ENCODE data around the gene TGM3.

TGM3 gene

DNA sequence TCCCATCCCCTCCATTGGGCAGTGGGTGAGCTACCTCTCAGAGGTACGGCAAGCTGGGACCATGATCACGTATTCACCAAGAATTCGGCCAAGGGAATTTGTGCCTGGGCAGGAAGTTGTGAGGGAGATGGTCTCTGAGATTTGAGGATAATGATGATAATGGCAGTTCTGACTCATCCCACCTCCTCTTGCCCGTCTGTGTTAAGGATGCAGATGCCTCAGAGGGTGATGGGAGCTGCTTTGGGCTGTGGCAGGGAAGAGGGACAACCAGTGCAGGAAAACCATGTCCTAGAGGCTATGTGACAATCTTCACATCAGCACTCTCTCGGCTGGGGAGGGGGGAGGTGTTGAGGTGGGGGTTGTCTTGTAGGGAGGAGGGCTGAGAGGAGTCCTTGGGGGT is 89.2 kb downstream of the TGM3 start:
- no peak for DNase-seq

DNA sequence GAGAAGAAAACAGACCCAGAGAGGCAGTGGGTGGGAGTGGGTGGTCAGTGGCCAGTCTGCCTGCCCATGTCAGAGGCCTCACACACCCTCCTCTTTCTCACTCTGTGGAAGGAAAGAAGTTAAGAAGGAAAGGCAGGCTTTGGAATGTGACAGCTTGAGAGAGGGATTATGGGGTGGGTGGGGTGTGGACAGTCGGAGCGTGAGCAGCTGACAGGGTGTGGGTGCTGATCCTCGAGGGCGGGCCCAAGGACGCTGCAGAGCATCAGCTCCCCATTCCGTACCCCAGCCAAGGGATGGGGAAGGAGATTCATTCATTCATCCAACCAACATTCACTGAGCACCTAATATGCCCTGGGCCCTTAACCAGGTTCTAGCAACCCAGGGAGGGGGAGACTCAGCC is 89.7 kb downstream of the TGM3 start:
- no peak for DNase-seq

DNA sequence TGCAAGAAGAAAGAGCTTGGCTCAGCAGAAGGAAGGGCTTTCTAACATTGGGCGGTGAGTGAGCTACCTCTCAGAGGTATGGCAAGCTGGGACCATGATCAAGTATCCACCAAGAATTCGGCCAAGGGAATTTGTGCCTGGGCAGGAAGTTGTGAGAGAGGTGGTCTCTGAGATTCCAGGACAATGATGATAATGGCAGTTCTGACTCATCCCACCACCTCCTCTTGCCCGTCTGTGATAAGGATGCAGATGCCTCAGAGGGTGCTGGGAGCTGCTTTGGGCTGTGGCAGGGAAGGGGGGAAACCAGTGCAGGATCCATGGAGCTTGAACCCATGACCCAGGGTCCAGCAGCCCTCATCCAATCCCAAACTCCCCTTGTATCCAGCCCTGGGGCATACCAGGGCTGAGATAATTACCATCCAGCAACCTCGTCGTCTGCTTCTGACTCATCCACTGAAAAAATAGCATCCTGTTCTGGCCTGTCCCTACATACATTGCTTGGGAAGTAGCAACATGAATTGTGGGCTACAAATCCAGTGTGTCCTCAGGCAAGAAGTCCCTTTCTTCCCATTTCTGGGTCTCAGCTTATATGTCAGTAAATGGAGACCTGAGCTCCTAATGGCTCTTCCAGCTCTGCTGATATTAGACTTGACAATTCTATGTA is 90.8 kb downstream of the TGM3 start:
- DNase-seq: no peak

DNA sequence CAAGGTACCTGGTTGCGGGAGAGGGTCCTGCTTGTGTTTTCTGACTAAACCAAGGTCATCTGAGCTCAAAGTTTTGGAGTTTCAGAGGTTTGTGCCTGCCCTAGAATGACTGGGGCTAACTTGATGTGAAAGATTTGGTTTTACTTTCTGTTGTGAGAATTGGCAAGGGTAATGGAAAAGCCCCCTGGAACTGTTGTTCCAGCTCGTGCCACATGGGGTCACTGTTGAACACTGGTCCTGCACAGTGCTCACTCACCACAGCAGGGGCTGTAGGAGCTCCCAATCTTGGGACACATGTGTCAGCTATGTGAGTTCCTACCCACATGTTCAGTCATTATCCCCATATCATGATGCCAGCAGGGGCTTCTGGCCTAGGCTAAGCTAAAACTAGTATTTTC is 91.4 kb downstream of the TGM3 start:
- no peak for DNase-seq

DNA sequence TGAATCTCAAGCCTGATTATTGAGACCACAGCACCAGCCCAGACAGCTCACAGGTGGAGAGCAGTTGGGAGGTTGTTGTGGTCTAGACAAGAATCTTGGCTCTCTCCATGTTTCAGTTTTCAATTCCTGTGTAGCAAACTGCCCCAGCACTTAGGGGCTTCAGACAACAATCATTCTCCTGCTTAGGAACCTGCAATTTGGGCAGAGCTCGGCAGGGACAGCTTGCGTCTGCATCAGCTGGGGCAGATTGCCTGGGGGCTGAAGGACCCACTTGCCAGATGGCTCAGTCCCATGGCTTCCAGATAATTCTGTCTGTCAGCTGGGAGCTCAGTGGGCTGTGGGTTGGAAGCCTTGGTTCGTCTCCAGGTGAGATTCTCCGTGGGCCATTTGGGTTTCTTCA is 91.8 kb downstream of the TGM3 start:
- no peak for DNase-seq

All from activated gamma-delta T cell treated with Interleukin-2 at 50 U/mL for 16 hours (primary cell).